Activated CD8-positive, alpha-beta T cell treated with anti-CD3 and anti-CD28 coated beads for 36 hours (primary cell): ENCODE data around the gene SLC6A5. TPM values are rescaled to one million over a fixed set of nuclear protein-coding genes. Genes with fewer than 3 reads are reported as not detected.
"Not testable (repeated sequence)": the region's sequence is repeated elsewhere in the genome, so short reads cannot be mapped to it uniquely, and the experiment has no call there.

Source experiments
- ATAC-seq: fragments of 200-7000 bp; cut with Tn5 transposase; one replicate; pipeline ENCODE4 v1.10.0; 2021; ENCODE audit warnings: mild to moderate bottlenecking, moderate library complexity
- CTCF ChIA-PET: fragments of 350-600 bp; sonication (Branson Sonifier 250); formaldehyde crosslinking; loops from one replicate; lab custom pipeline; 2021; ENCODE audit warnings: antibody characterized with exemption; lab: Charles Lee
- POLR2A ChIA-PET: fragments of 350-600 bp; sonication (Branson Sonifier 250); formaldehyde crosslinking; loops from one replicate; lab custom pipeline; 2021; ENCODE audit warnings: antibody characterized with exemption; lab: Charles Lee
- DNase-seq: peaks from one replicate; pipeline ENCODE4 v3.0.0-alpha.2; 2020
- H3K27ac Mint-ChIP-seq: one replicate; pipeline ENCODE4 v1.8.0; 2021; ENCODE audit warnings: mild to moderate bottlenecking, mixed read lengths
- H3K27me3 Mint-ChIP-seq: one replicate; pipeline ENCODE4 v1.8.0; 2021; ENCODE audit warnings: mixed read lengths
- H3K36me3 Mint-ChIP-seq: one replicate; pipeline ENCODE4 v1.8.0; 2021; ENCODE audit warnings: low read depth, mixed read lengths
- H3K4me1 Mint-ChIP-seq: one replicate; pipeline ENCODE4 v1.8.0; 2021; ENCODE audit warnings: low read depth, mixed read lengths
- H3K4me3 Mint-ChIP-seq: one replicate; pipeline ENCODE4 v1.8.0; 2021; ENCODE audit warnings: mild to moderate bottlenecking, moderate library complexity, mixed read lengths
- H3K9me3 Mint-ChIP-seq: one replicate; pipeline ENCODE4 v1.8.0; 2021; ENCODE audit warnings: mixed read lengths
- CTCF ChIP-seq: fragments of 200-600 bp; IDR thresholded peaks from one replicate; pipeline ENCODE4 v1.8.0; 2022; ENCODE audit warnings: antibody characterized with exemption, mild to moderate bottlenecking
- intact Hi-C: fragments of 100-400 bp; cut with micrococcal nuclease; formaldehyde crosslinking; loops from one replicate; pipeline ENCODE4 v1.10.0; 2022
- total RNA-seq, 2 experiments: library from RNA; stranded (reverse); gene quantifications; one replicate each; pipeline ENCODE4 v1.2.3, GENCODE V29; 2021

Gene SLC6A5
- total RNA-seq, 2 experiments from 2014 or later: not detected

GRCh38 chr11:20559523-20560300, 39.7 kb upstream of the SLC6A5 start:
- no peak for DNase-seq
- H3K4me3 Mint-ChIP-seq: no peak overlapping the region
- ChIA-PET CTCF (no interaction called here), POLR2A (no interaction called here)
- no peak overlapping the region for H3K27ac Mint-ChIP-seq
- intact Hi-C loops: no loop called here
- no peak for ATAC-seq
- H3K9me3 Mint-ChIP-seq: peaks cover 6% of the 10 kb centered on the region
- H3K36me3 Mint-ChIP-seq: no peaks in the 10 kb centered on the region
- no peaks in the 10 kb centered on the region for H3K4me1 Mint-ChIP-seq
- H3K27me3 Mint-ChIP-seq: peaks cover 11% of the 10 kb centered on the region
- TF ChIP-seq CTCF: no peak

DNA sequence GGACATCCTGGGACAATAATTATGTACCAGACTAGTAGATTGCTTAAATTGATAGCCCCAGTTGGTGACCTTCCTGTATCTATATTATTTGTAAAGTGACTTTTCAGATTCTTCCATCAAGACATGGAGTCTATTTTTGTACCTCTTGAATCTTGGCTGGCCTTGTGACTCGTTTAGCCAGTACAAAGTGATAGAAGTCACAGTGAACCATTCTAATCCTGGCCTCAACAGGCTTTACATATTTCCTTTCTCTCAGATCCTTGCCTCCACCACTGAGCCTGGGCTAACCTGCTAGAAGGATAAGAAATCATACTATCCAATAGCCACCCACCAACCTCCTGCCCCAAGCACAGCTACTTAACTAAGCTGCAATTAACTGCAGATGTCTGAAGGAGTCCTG, 37.5 kb upstream of the SLC6A5 start:
- Mint-ChIP-seq H3K27ac (no peak overlapping the region), H3K4me3 (no peak overlapping the region), H3K4me1 (no peaks in the 10 kb centered on the region), H3K9me3 (no peaks in the 10 kb centered on the region), H3K27me3 (peaks cover 11% of the 10 kb centered on the region), H3K36me3 (no peaks in the 10 kb centered on the region)
- no peak for DNase-seq
- no peak for TF ChIP-seq CTCF
- intact Hi-C loops: no loop called here
- POLR2A ChIA-PET: no interaction called here
- no peak for ATAC-seq
- CTCF ChIA-PET: interaction anchor here (1.0 kb wide), 1 partner anchor 429 kb away, joined by 3 read pairs; no protein-coding TSS in a partner anchor

DNA sequence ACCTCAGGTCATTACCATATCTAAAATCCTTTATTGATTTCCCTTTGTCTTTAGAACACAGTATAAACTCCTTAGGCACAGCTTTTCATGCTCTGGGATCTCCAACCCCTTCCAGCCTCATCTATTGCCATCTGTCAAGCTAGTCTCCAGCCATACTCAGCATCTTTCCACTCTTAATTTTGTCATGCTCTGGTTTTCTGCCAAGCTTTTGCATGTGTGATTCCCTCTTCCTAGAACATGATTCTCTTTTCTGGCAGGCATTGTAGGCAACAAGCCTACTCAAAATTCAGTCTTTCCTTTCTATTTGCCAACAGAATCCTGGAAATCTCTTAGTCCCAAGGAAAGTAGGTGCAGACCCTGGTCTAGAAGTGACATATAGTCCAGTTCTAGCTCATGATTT, 35.5 kb upstream of the SLC6A5 start:
- CTCF ChIA-PET: no interaction called here
- ATAC-seq: no peak
- H3K4me1 Mint-ChIP-seq: no peaks in the 10 kb centered on the region
- POLR2A ChIA-PET: no interaction called here
- H3K4me3 Mint-ChIP-seq: no peak overlapping the region
- DNase-seq: no peak
- no peaks in the 10 kb centered on the region for H3K36me3 Mint-ChIP-seq
- peaks cover 12% of the 10 kb centered on the region for H3K27me3 Mint-ChIP-seq
- intact Hi-C loops: no loop called here
- TF ChIP-seq CTCF: no peak
- no peak overlapping the region for H3K27ac Mint-ChIP-seq
- H3K9me3 Mint-ChIP-seq: no peaks in the 10 kb centered on the region

DNA sequence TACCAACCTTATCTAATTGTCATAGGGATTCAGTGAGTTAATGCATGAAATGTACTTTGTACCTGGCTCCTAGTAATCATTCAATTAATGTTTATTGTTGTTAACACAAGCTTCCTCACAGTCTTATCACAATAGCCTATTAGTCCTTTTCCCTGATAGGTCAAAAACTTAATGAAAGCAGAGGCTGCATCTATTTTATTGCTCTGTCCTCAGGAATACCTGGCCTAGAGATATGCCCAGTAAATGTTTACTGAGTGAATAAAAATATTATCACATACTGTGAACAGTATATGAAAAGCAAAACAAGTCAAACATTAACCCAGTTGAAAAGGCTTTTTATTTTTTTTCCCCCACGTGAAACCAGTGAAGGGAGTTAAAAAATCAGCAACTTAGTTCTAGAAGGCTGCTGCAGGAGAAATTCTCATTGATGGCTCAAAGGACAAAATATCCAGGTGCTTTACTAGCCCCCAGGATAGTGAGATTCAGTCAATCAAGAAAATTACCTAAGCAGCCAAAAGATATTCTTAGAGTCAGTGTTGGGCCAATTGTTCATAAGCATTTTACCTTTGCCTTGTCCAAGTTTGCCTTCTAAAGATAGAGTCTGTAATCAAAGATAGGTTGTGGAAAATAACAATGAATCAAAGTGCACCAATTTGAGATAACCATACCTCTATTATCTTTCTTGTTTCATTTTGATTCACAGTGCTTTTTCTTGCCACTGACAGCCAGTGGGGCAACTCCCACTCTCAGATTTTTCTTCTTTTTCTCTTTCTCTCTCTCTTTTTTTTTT, 34.4 kb upstream of the SLC6A5 start:
- TF ChIP-seq CTCF: no peak
- intact Hi-C loops: no loop called here
- Mint-ChIP-seq H3K36me3 (no peaks in the 10 kb centered on the region), H3K9me3 (no peaks in the 10 kb centered on the region), H3K27me3 (peaks cover 11% of the 10 kb centered on the region), H3K4me3 (no peak overlapping the region), H3K27ac (no peak overlapping the region), H3K4me1 (no peaks in the 10 kb centered on the region)
- POLR2A ChIA-PET: no interaction called here
- DNase-seq (no peak), ATAC-seq (no peak)
- CTCF ChIA-PET: no interaction called here

- H3K4me3 Mint-ChIP-seq, H3K36me3 Mint-ChIP-seq, H3K4me1 Mint-ChIP-seq, DNase-seq, H3K27ac Mint-ChIP-seq, CTCF ChIA-PET, intact Hi-C loops, POLR2A ChIA-PET, ATAC-seq, H3K9me3 Mint-ChIP-seq: not testable (repeated sequence)
- peaks cover 11% of the 10 kb centered on the region for H3K27me3 Mint-ChIP-seq
Measured at GRCh38 chr11:20566115-20566514, 33.3 kb upstream of the SLC6A5 start.
